H1 (cell line): ENCODE results near the gene NKAIN2. TPM values are rescaled to one million over a fixed set of nuclear protein-coding genes. Genes with fewer than 3 reads are reported as not detected.

ENCODE experiments used
- CTCF ChIA-PET: fragments of 300-600 bp; sonication (Branson Sonifier 250); formaldehyde crosslinking; loops from one replicate; lab custom pipeline; 2021; ENCODE audit not compliant: partially characterized antibody; lab: Charles Lee
- POLR2A ChIA-PET: fragments of 300-600 bp; sonication (Branson Sonifier 250); formaldehyde crosslinking; loops from one replicate; lab custom pipeline; 2021; ENCODE audit warnings: inconsistent platforms; ENCODE audit not compliant: partially characterized antibody; lab: Charles Lee
- DNase-seq, 2 experiments: peaks; one replicate each; pipeline versions ENCODE4 v3.0.0 to v3.0.0-alpha.2; 2010 to 2022; ENCODE audit warnings: low spot score in 2 of 2, low read depth in 1 of 2, mixed read lengths in 1 of 2
- FAIRE-seq: peaks from 2 replicates; lab custom pipeline; 2011; peaks lifted over from hg19 to GRCh38; lab: Jason Lieb, UNC
- H2AFZ ChIP-seq: 2 replicates; pipeline ENCODE4 v1.8.1; 2012; ENCODE audit warnings: low read length, inconsistent platforms
- H2AK5ac ChIP-seq: 2 replicates; pipeline ENCODE4 v1.6.1; 2013; ENCODE audit warnings: low read depth, low read length
- H2BK120ac ChIP-seq: replicated peaks from 2 replicates; pipeline ENCODE3; 2013; ENCODE audit warnings: low read depth, low read length, inconsistent platforms
- H2BK12ac ChIP-seq: 2 replicates; pipeline ENCODE4 v1.6.1; 2013; ENCODE audit warnings: low read depth, low read length
- H2BK15ac ChIP-seq: 2 replicates; pipeline ENCODE4 v1.6.1; 2013; ENCODE audit warnings: low read length
- H2BK20ac ChIP-seq: 2 replicates; pipeline ENCODE4 v1.6.1; 2013; ENCODE audit warnings: low read length
- H2BK5ac ChIP-seq: 2 replicates; pipeline ENCODE4 v1.6.1; 2013; ENCODE audit warnings: low read depth, low read length
- H3K14ac ChIP-seq: 2 replicates; pipeline ENCODE4 v1.6.1; 2013; ENCODE audit warnings: inconsistent platforms; ENCODE audit not compliant: insufficient read length
- H3K18ac ChIP-seq: 2 replicates; pipeline ENCODE4 v1.6.1; 2013; ENCODE audit warnings: low read length; ENCODE audit errors: extremely low read depth
- H3K23ac ChIP-seq: 2 replicates; pipeline ENCODE4 v1.6.1; 2013; ENCODE audit warnings: inconsistent platforms; ENCODE audit not compliant: insufficient read length
- H3K23me2 ChIP-seq: 2 replicates; pipeline ENCODE4 v1.6.1; 2013; ENCODE audit warnings: low read depth, low read length
- H3K27ac ChIP-seq: 2 replicates; pipeline ENCODE4 v1.6.1; 2011; ENCODE audit warnings: low read depth, low read length, inconsistent platforms
- H3K27me3 ChIP-seq, 4 experiments: replicated peaks in 1 of 4; 1 replicate in 1 of 4; 2 replicates in 3 of 4; pipeline versions ENCODE4 v1.6.1 to v1.8.1; 2011 to 2013; ENCODE audit warnings: low read length in 3 of 4, mild to moderate bottlenecking in 3 of 4, inconsistent platforms in 2 of 4, mixed read lengths in 2 of 4, moderate library complexity in 1 of 4; ENCODE audit not compliant: control insufficient read depth in 3 of 4, insufficient read depth in 3 of 4; ENCODE audit errors: extremely low read depth in 1 of 4
- H3K36me3 ChIP-seq, 4 experiments: 2 replicates each; pipeline versions ENCODE4 v1.6.1 to v1.8.1; 2011 to 2013; ENCODE audit warnings: mild to moderate bottlenecking in 4 of 4, low read length in 3 of 4, moderate library complexity in 2 of 4, control low read depth in 1 of 4, inconsistent platforms in 1 of 4; ENCODE audit not compliant: insufficient read depth in 4 of 4, control insufficient read depth in 2 of 4
- H3K4ac ChIP-seq: replicated peaks from 2 replicates; pipeline ENCODE3; 2013; ENCODE audit warnings: low read length, low read depth, mixed read lengths, inconsistent platforms; ENCODE audit not compliant: insufficient read length
- H3K4me1 ChIP-seq, 4 experiments: replicated peaks in 1 of 4; 1 replicate in 1 of 4; 2 replicates in 3 of 4; pipeline versions ENCODE4 v1.6.1 to v1.8.1; 2011 to 2013; ENCODE audit warnings: low read length in 3 of 4, inconsistent platforms in 2 of 4, mixed read lengths in 1 of 4; ENCODE audit not compliant: insufficient read depth in 4 of 4, control insufficient read depth in 3 of 4
- H3K4me2 ChIP-seq, 2 experiments: 2 replicates each; pipeline versions ENCODE4 v1.6.1 to v1.8.1; 2011 to 2013; ENCODE audit warnings: low read depth in 2 of 2, low read length in 2 of 2, control low read depth in 1 of 2, inconsistent platforms in 1 of 2, mild to moderate bottlenecking in 1 of 2; ENCODE audit not compliant: insufficient read depth in 1 of 2
- H3K4me3 ChIP-seq, 4 experiments: fragments of 200-600, 300-600 bp in 1 of 4; sonication (generic), shearing (Covaris generic), sonication (Bioruptor Twin) in 1 of 4; 2 replicates each; pipeline versions ENCODE4 v1.5.1 to v1.8.1; 2011 to 2016; ENCODE audit warnings: low read length in 4 of 4, low read depth in 3 of 4, control low read depth in 2 of 4, inconsistent platforms in 2 of 4, mild to moderate bottlenecking in 2 of 4, mixed read lengths in 1 of 4, moderate library complexity in 1 of 4; ENCODE audit not compliant: insufficient read depth in 2 of 4; ENCODE audit errors: extremely low read depth in 1 of 4
- H3K56ac ChIP-seq: replicated peaks from 2 replicates; pipeline ENCODE3; 2013; ENCODE audit warnings: low read depth, mild to moderate bottlenecking, mixed read lengths, low read length, inconsistent platforms; ENCODE audit not compliant: insufficient read length
- H3K79me1 ChIP-seq: 2 replicates; pipeline ENCODE4 v1.6.1; 2013; ENCODE audit warnings: low read depth, low read length, control low read depth
- H3K79me2 ChIP-seq, 2 experiments: 2 replicates each; pipeline versions ENCODE4 v1.6.1 to v1.8.1; 2012 to 2013; ENCODE audit warnings: low read length in 2 of 2, mild to moderate bottlenecking in 2 of 2, inconsistent platforms in 1 of 2; ENCODE audit not compliant: insufficient read depth in 2 of 2, control insufficient read depth in 1 of 2
- H3K9ac ChIP-seq, 4 experiments: replicated peaks in 1 of 4; 1 replicate in 1 of 4; 2 replicates in 3 of 4; pipeline versions ENCODE4 v1.6.1 to v1.8.1; 2011 to 2013; ENCODE audit warnings: low read depth in 3 of 4, low read length in 3 of 4, control low read depth in 2 of 4, mild to moderate bottlenecking in 2 of 4, moderate library complexity in 2 of 4, inconsistent platforms in 1 of 4; ENCODE audit errors: extremely low read depth in 1 of 4
- H3K9me3 ChIP-seq, 2 experiments: 2 replicates each; pipeline versions ENCODE4 v1.6.1 to v1.8.1; 2012 to 2013; ENCODE audit warnings: mild to moderate bottlenecking in 2 of 2, moderate library complexity in 2 of 2, control low read depth in 1 of 2, inconsistent platforms in 1 of 2, low read depth in 1 of 2, low read length in 1 of 2, mixed read lengths in 1 of 2; ENCODE audit not compliant: insufficient read depth in 2 of 2
- H4K20me1 ChIP-seq, 2 experiments: replicated peaks in 1 of 2; 2 replicates each; pipeline versions ENCODE3 to v1.8.1; 2011 to 2013; ENCODE audit warnings: inconsistent platforms in 2 of 2, low read length in 2 of 2, mild to moderate bottlenecking in 1 of 2; ENCODE audit not compliant: insufficient read depth in 2 of 2, control insufficient read depth in 1 of 2
- H4K5ac ChIP-seq: 2 replicates; pipeline ENCODE4 v1.6.1; 2013; ENCODE audit warnings: low read length, low read depth, mixed read lengths, inconsistent platforms; ENCODE audit not compliant: insufficient read length
- H4K8ac ChIP-seq: 2 replicates; pipeline ENCODE4 v1.8.0; 2013; ENCODE audit warnings: mild to moderate bottlenecking, moderate library complexity, low read length, inconsistent platforms; ENCODE audit not compliant: insufficient read depth; ENCODE audit errors: extremely low read depth
- H4K91ac ChIP-seq: replicated peaks from 2 replicates; pipeline ENCODE3; 2013; ENCODE audit warnings: low read length, mixed read lengths, inconsistent platforms; ENCODE audit not compliant: insufficient read length
- GABPA ChIP-seq: IDR thresholded peaks from 2 replicates; pipeline ENCODE4 v1.6.1; 2011; ENCODE audit warnings: mild to moderate bottlenecking, low read length, moderate library complexity, borderline replicate concordance; ENCODE audit not compliant: insufficient read depth
- HDAC6 ChIP-seq: IDR thresholded peaks from one replicate; pipeline ENCODE4 v1.7.1; 2012; ENCODE audit warnings: low read depth, mild to moderate bottlenecking, inconsistent platforms, low read length, moderate library complexity
- SRF ChIP-seq: IDR thresholded peaks from 2 replicates; pipeline ENCODE4 v1.6.1; 2011; ENCODE audit warnings: mild to moderate bottlenecking, low read depth, low read length, moderate library complexity
- TAF7 ChIP-seq: optimal IDR thresholded peaks from 2 replicates; pipeline ENCODE3; 2011; ENCODE audit warnings: low read depth, mild to moderate bottlenecking, inconsistent platforms, low read length, moderate library complexity, borderline replicate concordance
- WGBS, 2 experiments: shearing (Covaris generic) in 1 of 2; methylation state at CpG; one replicate each; pipeline versions ENCODE4 v1.1.6 to v1.1.7; 2013 to 2015; ENCODE audit warnings: low lambda C conversion rate in 2 of 2, mixed read lengths in 2 of 2, inconsistent platforms in 1 of 2, low coverage in 1 of 2, missing lambda C conversion rate in 1 of 2; ENCODE audit not compliant: insufficient replicate concordance in 2 of 2, insufficient coverage in 1 of 2, insufficient read length in 1 of 2; ENCODE audit errors: extremely low coverage in 1 of 2, missing lambda C conversion rate in 1 of 2; 5-methylcytosine and 5-hydroxymethylcytosine counted together
- polyA plus RNA-seq, 7 experiments: library from polyadenylated mRNA; depleted of rRNA in 3 of 7; stranded (reverse) in 5 of 7; unstranded in 2 of 7; fragments of >200 nt in 5 of 7; fragments of 200-250 nt in 2 of 7; gene quantifications; 1 replicate in 5 of 7; 2 replicates in 1 of 7; 4 replicates in 1 of 7; pipeline versions ENCODE4 v1.2.1 to v1.2.3, GENCODE V29; 2011 to 2013; ENCODE audit warnings: missing spikeins in 2 of 7, mixed read lengths in 2 of 7
- total RNA-seq: library from RNA; stranded (reverse); fragmentation: NEBNext Ultra II Directional; extraction: Animal tissue kit (Norgen Biotek cat#: 25700); gene quantifications from 2 replicates; pipeline ENCODE4 v1.2.1, GENCODE V29; 2021

NKAIN2 gene
- total and polyA plus RNA-seq, 2 of the 8 experiments (the other 6 are each of a cell fraction or from before 2014, with no cell fraction given), result 0.20 to 0.34 TPM

- Histone ChIP-seq H3K79me2 (no peaks in the 10 kb centered on the region), H4K20me1 (no peaks in the 10 kb centered on the region), H3K56ac (no peak overlapping the region), H2AFZ (no peak overlapping the region), H3K23ac (no peak overlapping the region), H3K4me3 (no peak overlapping the region), H2BK15ac (no peak overlapping the region), H3K9me3 (no peaks in the 10 kb centered on the region), H3K4me2 (no peak overlapping the region), H3K9ac (no peak overlapping the region), H3K23me2 (no peaks in the 10 kb centered on the region), H2BK20ac (no peak overlapping the region), H2BK120ac (no peak overlapping the region), H3K14ac (no peak overlapping the region), H3K27me3 (no peaks in the 10 kb centered on the region), H3K36me3 (no peaks in the 10 kb centered on the region), H3K79me1 (no peaks in the 10 kb centered on the region), H2AK5ac (no peak overlapping the region), H2BK12ac (no peak overlapping the region), H4K8ac (no peak overlapping the region), H2BK5ac (no peak overlapping the region), H3K27ac (no peak overlapping the region), H4K91ac (no peak overlapping the region), H3K4ac (no peak overlapping the region), H3K4me1 (peaks cover 0 to 2% (median 0%) of the 10 kb centered on the region in 4 experiments; a peak in 1 of 7 replicates), H4K5ac (no peak overlapping the region), H3K18ac (no peak overlapping the region)
- 88% methylated on average over 1 of the region's 1 CpG; no CpG with 5 or more reads in 1 of the 2 experiments for WGBS, 2 experiments
- FAIRE-seq, result no peak
- ChIA-PET CTCF (interaction anchor here (0.7 to 1.3 kb wide), 3 partner anchors 12 to 31 kb away, joined by 3 to 5 read pairs (median 3); no protein-coding TSS in a partner anchor), POLR2A (no interaction called here)
- DNase-seq, result no peak
- TF ChIP-seq GABPA (no peak), HDAC6 (no peak), TAF7 (no peak), SRF (no peak)
Observed at GRCh38 chr6:124854338-124854922, 1050.8 kb downstream of the NKAIN2 start.
